Measurements from ENCODE around the gene PTBP3.

PTBP3 gene

GRCh38 chr9:112168197-112168596 lies 165.2 kb downstream of the PTBP3 start:
- DNase-seq (ENCODE audit: low spot score) = no peak

Data from activated CD4-positive, alpha-beta T cell treated with anti-CD3 and anti-CD28 coated beads, Interleukin-2, Interleukin-4, amounts not matched to agents 100 ng/mL and 50 ng/mL, durations not matched to agents 16 hours and 8 hours (primary cell).